HCEC 1CT (cell line): ENCODE measurements around the gene APOL2.
"Not testable (repeated sequence)": the region's sequence is repeated elsewhere in the genome, so short reads cannot be mapped to it uniquely, and the experiment has no call there.

Experiments used
- DNase-seq: peaks from one replicate; pipeline ENCODE4 v3.0.0-alpha.2; 2017

The APOL2 gene

GRCh38 chr22:36238373-36239149 lies 766 bp downstream of the APOL2 start:
- DNase-seq = no peak

- no peak for DNase-seq
These were observed 1.6 kb downstream of the APOL2 start for GRCh38 chr22:36237462-36238372.

- no peak for DNase-seq
These were observed 2.7 kb downstream of the APOL2 start for GRCh38 chr22:36236388-36237319.

GRCh38 chr22:36235585-36235984 lies 3.7 kb downstream of the APOL2 start:
- no peak for DNase-seq

GRCh38 chr22:36234919-36235318 lies 4.4 kb downstream of the APOL2 start:
- DNase-seq = no peak

GRCh38 chr22:36234213-36234612 lies 5.1 kb downstream of the APOL2 start:
- no peak for DNase-seq

GRCh38 chr22:36233796-36234195 lies 5.5 kb downstream of the APOL2 start:
- no peak for DNase-seq

GRCh38 chr22:36232715-36233401 lies 6.5 kb downstream of the APOL2 start:
- no peak for DNase-seq

- DNase-seq = not testable (repeated sequence)
These were observed 8.3 kb downstream of the APOL2 start for GRCh38 chr22:36231051-36231450.

- DNase-seq = not testable (repeated sequence)
These were observed 9.7 kb downstream of the APOL2 start for GRCh38 chr22:36229649-36230048.

- DNase-seq = no peak
These were observed 10.4 kb downstream of the APOL2 start for GRCh38 chr22:36228944-36229343.

- DNase-seq = not testable (repeated sequence)
These were observed 11.0 kb downstream of the APOL2 start for GRCh38 chr22:36228369-36228768.

- DNase-seq = no peak
These were observed 11.5 kb downstream of the APOL2 start for GRCh38 chr22:36227806-36228205.

- no peak for DNase-seq
These were observed 11.9 kb downstream of the APOL2 start for GRCh38 chr22:36227396-36227795.

- DNase-seq = no peak
These were observed 13.1 kb downstream of the APOL2 start for GRCh38 chr22:36226189-36226588.

GRCh38 chr22:36225333-36225922 lies 13.9 kb downstream of the APOL2 start:
- DNase-seq = no peak

GRCh38 chr22:36224245-36224644 lies 15.1 kb downstream of the APOL2 start:
- DNase-seq = no peak

- no peak for DNase-seq
These were observed 15.8 kb downstream of the APOL2 start for GRCh38 chr22:36223504-36223903.

GRCh38 chr22:36222887-36223450 lies 16.4 kb downstream of the APOL2 start:
- DNase-seq = no peak

- no peak for DNase-seq
These were observed 17.3 kb downstream of the APOL2 start for GRCh38 chr22:36221799-36222751.
